GM10266 (cell line): ENCODE data around the gene RIMBP2.

ENCODE experiments used
- DNase-seq: peaks from one replicate; pipeline ENCODE4 v3.0.0; 2012; ENCODE audit errors: extremely low spot score
- CTCF ChIP-seq: IDR thresholded peaks from 2 replicates; pipeline ENCODE4 v1.5.1; 2012; ENCODE audit warnings: mild to moderate bottlenecking, low read depth; ENCODE audit not compliant: control insufficient read depth, insufficient read depth; ENCODE audit errors: missing control alignments

The RIMBP2 gene

GRCh38 chr12:130583800-130584199 lies 132.3 kb downstream of the RIMBP2 start:
- no peak for TF ChIP-seq CTCF
- DNase-seq, result no peak

GRCh38 chr12:130583317-130583716 lies 132.8 kb downstream of the RIMBP2 start:
- no peak for TF ChIP-seq CTCF
- no peak for DNase-seq

GRCh38 chr12:130582286-130582685 lies 133.8 kb downstream of the RIMBP2 start:
- no peak for TF ChIP-seq CTCF
- DNase-seq, result no peak

- DNase-seq, result no peak
- no peak for TF ChIP-seq CTCF
Measured at GRCh38 chr12:130581782-130582181, 134.3 kb downstream of the RIMBP2 start.

GRCh38 chr12:130579231-130579630 lies 136.9 kb downstream of the RIMBP2 start:
- TF ChIP-seq CTCF, result no peak
- DNase-seq, result no peak

- no peak for DNase-seq
- TF ChIP-seq CTCF, result no peak
Measured at GRCh38 chr12:130577351-130577750, 138.7 kb downstream of the RIMBP2 start.

- no peak for TF ChIP-seq CTCF
- DNase-seq, result no peak
Measured at GRCh38 chr12:130576371-130576816, 139.7 kb downstream of the RIMBP2 start.
